ENCODE measurements around the gene PSMG3.
"Not testable (repeated sequence)": the region's sequence is repeated elsewhere in the genome, so short reads cannot be mapped to it uniquely, and the experiment has no call there.

The PSMG3 gene

DNA sequence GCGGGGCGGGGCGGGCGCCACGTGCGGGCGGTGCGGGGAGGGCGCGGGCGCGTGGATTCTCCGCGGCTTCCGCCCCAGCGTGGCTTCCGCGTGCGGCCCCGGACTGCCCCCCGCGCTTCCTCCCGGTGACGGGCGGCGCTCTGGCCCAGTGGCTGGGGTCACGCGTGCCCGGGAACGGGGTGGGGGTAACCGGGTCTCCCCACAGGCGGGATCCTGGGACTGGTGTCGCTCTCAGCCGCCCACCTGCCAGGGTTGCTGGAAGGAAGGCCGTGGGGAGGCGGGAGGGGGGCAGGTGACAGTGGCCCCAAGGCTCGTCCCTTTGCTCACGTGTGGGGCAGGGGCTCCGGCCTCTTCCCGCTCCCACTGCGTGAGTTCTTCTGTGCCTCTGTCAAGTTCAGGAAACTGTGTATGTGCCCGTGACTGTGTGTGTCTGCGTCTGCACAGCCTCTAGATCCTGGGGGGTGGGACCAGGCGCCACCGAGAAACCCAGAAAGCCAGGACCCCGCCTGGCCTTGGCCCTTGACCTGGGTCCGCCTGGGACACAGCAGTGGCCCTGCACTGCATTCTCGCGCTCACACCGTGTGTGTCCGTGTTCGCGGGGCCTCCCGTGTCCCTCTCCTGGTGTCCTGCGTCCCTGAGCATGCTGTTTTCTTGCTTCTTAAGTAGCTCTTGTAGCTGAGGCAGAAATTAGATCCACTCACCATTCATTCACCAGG is 38.4 kb downstream of the PSMG3 start:
- no peak for DNase-seq

DNA sequence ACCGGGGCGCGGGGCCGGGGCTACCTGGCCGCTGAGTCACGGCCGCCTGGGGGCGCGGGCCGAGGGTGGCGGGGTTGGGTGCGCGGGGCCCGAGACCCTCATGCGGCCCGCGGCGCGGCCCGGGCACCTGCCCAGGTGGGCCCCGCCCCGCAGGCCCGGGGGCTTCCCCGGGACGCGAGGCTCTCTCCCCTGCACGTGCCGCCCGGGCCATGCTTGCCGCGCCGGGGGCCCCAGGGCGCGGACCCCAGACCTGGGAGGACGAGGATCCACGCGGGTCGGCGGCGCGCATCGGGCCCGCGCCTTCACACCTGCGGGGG is 38.9 kb downstream of the PSMG3 start:
- DNase-seq = no peak

DNA sequence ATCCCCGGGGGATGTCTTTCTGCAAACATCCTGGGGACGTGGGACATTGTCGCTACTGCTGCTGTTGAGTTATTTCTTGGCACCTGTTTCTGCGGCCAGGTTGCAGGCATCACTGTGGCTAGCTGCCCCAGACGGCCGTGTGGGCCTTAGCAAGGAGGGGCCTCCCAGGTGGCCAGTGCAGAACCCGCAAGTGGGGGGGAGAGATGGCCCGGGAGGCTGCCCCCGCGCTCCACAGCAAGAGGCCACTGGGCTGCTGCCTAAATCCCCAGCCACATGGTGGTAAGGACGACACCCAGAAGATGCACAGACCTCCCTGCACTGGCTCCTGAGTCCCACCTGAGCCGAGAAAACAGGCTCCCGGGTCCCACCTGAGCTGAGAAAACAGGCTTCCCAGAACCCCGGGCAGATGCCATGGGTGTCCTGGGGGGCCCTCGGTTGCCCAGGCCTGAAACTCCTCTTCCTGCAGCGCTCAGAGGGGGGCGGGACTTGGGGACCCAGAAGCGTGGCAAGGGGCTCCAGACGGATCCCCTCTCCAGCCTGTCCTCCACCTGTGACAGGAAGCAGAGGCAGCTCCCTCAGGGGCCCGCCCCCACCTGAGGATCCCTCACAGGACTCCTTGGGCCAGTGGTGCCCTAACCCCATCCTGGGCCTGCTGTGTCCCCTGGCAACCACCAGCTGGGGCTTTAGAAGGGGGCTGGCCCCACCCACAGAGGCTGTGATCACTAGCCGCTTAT is 40.3 kb downstream of the PSMG3 start:
- no peak for DNase-seq

DNA sequence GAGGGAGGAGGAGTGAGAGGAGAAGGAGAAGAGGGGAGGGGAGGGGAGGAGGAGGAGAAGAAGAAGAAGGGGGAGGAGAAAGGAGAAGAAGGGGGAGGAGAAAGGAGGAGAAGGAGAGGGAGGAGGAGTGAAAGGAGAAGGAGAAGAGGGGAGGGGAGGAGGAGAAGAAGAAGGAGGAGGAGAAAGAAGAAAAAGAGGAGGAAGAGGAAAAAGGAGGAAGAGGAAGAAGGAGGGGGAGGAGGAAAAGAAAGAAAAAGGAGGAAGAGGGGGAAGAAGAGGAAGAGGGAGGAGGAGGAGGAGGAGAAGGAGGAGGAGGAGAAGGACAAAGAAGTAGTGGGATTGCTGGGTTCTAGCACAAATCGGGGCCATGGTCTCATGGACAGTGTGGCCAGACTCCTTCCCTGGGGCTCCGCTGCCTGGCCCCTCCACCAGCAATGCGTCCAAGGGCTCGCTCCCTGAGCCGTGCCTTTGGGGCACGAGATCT is 43.5 kb downstream of the PSMG3 start:
- no peak for DNase-seq

DNA sequence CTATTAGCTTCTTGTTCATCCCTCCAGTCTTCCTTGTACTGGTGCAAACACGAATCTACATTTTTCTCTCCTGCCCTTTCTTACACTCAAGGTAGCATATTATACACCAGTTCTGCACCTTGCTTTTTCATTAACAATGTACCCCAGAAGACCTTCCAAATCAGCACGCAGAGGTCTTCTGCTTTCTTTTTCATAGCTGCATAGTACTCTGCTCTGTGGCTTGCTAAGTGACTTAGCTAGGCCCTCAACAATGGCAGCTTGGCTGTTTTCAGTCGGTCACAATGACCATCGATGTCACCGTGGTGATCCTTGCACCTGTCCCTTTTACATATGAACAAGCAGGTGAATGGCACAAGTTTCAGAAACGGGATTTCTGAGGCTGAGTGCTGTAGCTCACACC is 44.4 kb downstream of the PSMG3 start:
- no peak for DNase-seq

GRCh38 chr7:1523844-1524243 is 46.0 kb downstream of the PSMG3 start:
- DNase-seq = no peak

DNA sequence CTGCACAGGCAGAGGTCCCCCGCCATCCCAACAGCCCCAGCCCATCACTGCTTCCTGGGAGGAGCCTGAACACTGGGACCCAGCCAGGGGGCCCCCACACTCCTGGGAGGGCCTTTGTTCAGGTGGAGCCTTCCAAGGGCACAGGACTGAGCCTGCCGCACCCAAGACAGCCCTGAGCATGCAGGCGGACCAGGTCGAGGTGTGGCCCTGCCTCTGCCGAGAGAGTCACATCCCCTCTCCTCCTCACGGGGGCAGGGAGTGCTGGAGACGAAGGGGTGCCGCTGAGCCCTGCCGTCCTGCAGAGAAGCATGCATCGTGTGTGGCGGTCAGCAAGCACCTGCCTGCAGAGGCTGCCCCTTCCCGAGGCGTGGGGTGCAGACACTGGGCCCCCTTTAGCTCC is 46.6 kb downstream of the PSMG3 start:
- DNase-seq = no peak

- no peak for DNase-seq
Observed at GRCh38 chr7:1521456-1521855, 48.4 kb downstream of the PSMG3 start.

GRCh38 chr7:1520539-1521234 is 49.1 kb downstream of the PSMG3 start:
- no peak for DNase-seq

- DNase-seq = not testable (repeated sequence)
Observed at GRCh38 chr7:1519322-1519922, 50.4 kb downstream of the PSMG3 start.

Data from NCI-H774 (cell line).